Hepatocyte (in vitro differentiated cells): Measurements from ENCODE around the gene SUGCT. TPM values are rescaled to one million over a fixed set of nuclear protein-coding genes. Genes with fewer than 3 reads are reported as not detected.

ENCODE experiments used
- DNase-seq: peaks from one replicate; pipeline ENCODE4 v3.0.0-alpha.2; 2016; ENCODE audit warnings: low spot score
- H2AFZ ChIP-seq: fragments of 200-600 bp; sonication (generic); 2 replicates; pipeline ENCODE4 v1.6.0; 2016; ENCODE audit warnings: antibody characterized with exemption, mild to moderate bottlenecking
- H3K27ac ChIP-seq: fragments of 200-600 bp; sonication (generic); 2 replicates; pipeline ENCODE4 v1.5.1; 2016; ENCODE audit warnings: mild to moderate bottlenecking
- H3K27me3 ChIP-seq: fragments of 200-600 bp; sonication (generic); 2 replicates; pipeline ENCODE4 v1.6.1; 2016
- H3K36me3 ChIP-seq: fragments of 200-600 bp; sonication (generic); replicated peaks from 2 replicates; pipeline ENCODE4 v1.5.1; 2016; ENCODE audit warnings: low read depth; ENCODE audit not compliant: insufficient read depth
- H3K4me1 ChIP-seq: fragments of 200-600 bp; sonication (generic); 2 replicates; pipeline ENCODE4 v1.5.1; 2016; ENCODE audit warnings: mild to moderate bottlenecking, moderate library complexity; ENCODE audit not compliant: insufficient read depth
- H3K4me2 ChIP-seq: fragments of 200-600 bp; sonication (generic); 2 replicates; pipeline ENCODE4 v1.6.0; 2016
- H3K4me3 ChIP-seq: fragments of 200-600 bp; sonication (generic); 2 replicates; pipeline ENCODE4 v1.5.1; 2016; ENCODE audit warnings: mild to moderate bottlenecking
- H3K79me2 ChIP-seq: fragments of 200-600 bp; sonication (generic); 2 replicates; pipeline ENCODE4 v1.6.0; 2017; ENCODE audit warnings: mild to moderate bottlenecking
- H3K9me2 ChIP-seq: fragments of 200-600 bp; sonication (generic); replicated peaks from 2 replicates; pipeline ENCODE4 v1.6.0; 2017; ENCODE audit warnings: mild to moderate bottlenecking; ENCODE audit not compliant: insufficient read depth
- H3K9me3 ChIP-seq: fragments of 200-600 bp; sonication (generic); 2 replicates; pipeline ENCODE4 v1.5.1; 2016; ENCODE audit warnings: low read depth, mild to moderate bottlenecking
- H4K20me1 ChIP-seq: fragments of 200-600 bp; sonication (generic); 2 replicates; pipeline ENCODE4 v1.6.0; 2016; ENCODE audit warnings: mild to moderate bottlenecking; ENCODE audit not compliant: insufficient read depth, poor library complexity, severe bottlenecking
- CTCF ChIP-seq: fragments of 200-600 bp; sonication (generic); IDR thresholded peaks from 2 replicates; pipeline ENCODE4 v1.5.1; 2016; ENCODE audit warnings: antibody characterized with exemption, mild to moderate bottlenecking; ENCODE audit not compliant: poor library complexity
- EZH2 ChIP-seq: fragments of 200-600 bp; sonication (generic); IDR thresholded peaks from 2 replicates; pipeline ENCODE4 v1.6.1; 2016; ENCODE audit warnings: antibody characterized with exemption, mild to moderate bottlenecking, borderline replicate concordance
- EZH2phosphoT487 ChIP-seq: fragments of 200-600 bp; sonication (generic); IDR thresholded peaks from one replicate; pipeline ENCODE4 v1.6.1; 2018; ENCODE audit warnings: antibody characterized with exemption, mild to moderate bottlenecking, low read depth, moderate library complexity; ENCODE audit not compliant: unreplicated experiment, severe bottlenecking
- WGBS: methylation state at CpG from one replicate; pipeline ENCODE4 v1.1.6; 2016; ENCODE audit warnings: low lambda C conversion rate; ENCODE audit errors: missing lambda C conversion rate; 5-methylcytosine and 5-hydroxymethylcytosine counted together
- polyA plus RNA-seq: library from polyadenylated mRNA; unstranded; fragments of >200 nt; fragmentation: Nextera tagmentation; extraction: Ambion mirVana; gene quantifications from 2 replicates; pipeline ENCODE4 v1.2.1, GENCODE V29; 2016
- total RNA-seq: library from RNA; depleted of rRNA; stranded (reverse); fragments of >200 nt; gene quantifications from 2 replicates; pipeline ENCODE4 v1.2.3, GENCODE V29; 2014

The SUGCT gene
- total and polyA plus RNA-seq, 2 experiments from 2014 or later, result 5.1 to 12.0 TPM

DNA sequence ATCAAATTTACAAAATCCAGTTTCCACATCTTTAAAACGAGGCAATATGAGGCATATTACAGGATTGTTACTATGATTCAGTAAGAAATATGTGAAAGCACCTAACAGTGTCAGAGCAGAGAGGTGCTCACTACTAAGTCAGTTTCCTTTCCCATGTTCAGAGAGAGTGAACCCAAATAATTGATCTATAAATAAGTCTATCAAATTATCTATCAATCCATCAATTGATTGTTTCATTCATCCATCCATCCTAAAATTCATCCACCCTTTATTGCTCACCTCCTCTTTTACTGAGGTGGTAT is 340.8 kb downstream of the SUGCT start:
- H4K20me1 ChIP-seq, result no peaks in the 10 kb centered on the region
- no peak overlapping the region for H3K4me3 ChIP-seq
- no peak for TF ChIP-seq EZH2phosphoT487
- TF ChIP-seq CTCF, result no peak
- TF ChIP-seq EZH2, result no peak
- no peaks in the 10 kb centered on the region for H3K4me1 ChIP-seq
- no peak overlapping the region for H3K27ac ChIP-seq
- WGBS, result 81% methylated on average over 1 of the region's 1 CpG
- no peaks in the 10 kb centered on the region for H3K79me2 ChIP-seq
- DNase-seq, result no peak
- H3K36me3 ChIP-seq, result no peaks in the 10 kb centered on the region
- H3K9me2 ChIP-seq, result no peaks in the 10 kb centered on the region
- H3K4me2 ChIP-seq, result no peak overlapping the region
- no peak overlapping the region for H2AFZ ChIP-seq
- no peaks in the 10 kb centered on the region for H3K9me3 ChIP-seq
- H3K27me3 ChIP-seq, result no peaks in the 10 kb centered on the region

DNA sequence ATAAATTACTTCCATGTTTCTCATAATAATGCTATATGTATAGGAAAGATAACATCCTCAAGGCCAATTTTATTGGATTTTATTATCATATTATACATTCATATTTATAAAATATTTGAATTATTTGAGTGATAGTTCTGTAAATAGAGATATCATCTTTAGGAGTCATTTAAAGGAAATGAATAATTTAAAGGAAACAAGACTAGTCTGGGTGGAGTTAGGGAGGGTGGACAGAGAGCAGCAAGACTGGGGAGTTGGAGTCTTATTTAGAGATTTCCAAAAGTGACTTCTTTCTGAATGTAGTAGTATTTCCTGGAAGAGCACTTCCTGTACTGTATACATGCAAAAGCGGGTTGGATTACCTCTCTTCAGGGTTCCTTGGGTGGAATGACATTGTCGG is 342.3 kb downstream of the SUGCT start:
- TF ChIP-seq EZH2 (no peak), CTCF (no peak), EZH2phosphoT487 (no peak)
- Histone ChIP-seq H3K4me3 (no peak overlapping the region), H3K27ac (no peak overlapping the region), H3K36me3 (no peaks in the 10 kb centered on the region), H3K4me2 (no peak overlapping the region), H3K9me2 (no peaks in the 10 kb centered on the region), H3K79me2 (no peaks in the 10 kb centered on the region), H3K4me1 (no peaks in the 10 kb centered on the region), H2AFZ (no peak overlapping the region), H3K27me3 (no peaks in the 10 kb centered on the region), H3K9me3 (no peaks in the 10 kb centered on the region), H4K20me1 (no peaks in the 10 kb centered on the region)
- no peak for DNase-seq
- WGBS, result 96% methylated on average over 2 of the region's 2 CpGs

GRCh38 chr7:40482845-40483244 is 348.0 kb downstream of the SUGCT start:
- Histone ChIP-seq H3K9me2 (no peaks in the 10 kb centered on the region), H3K4me1 (no peaks in the 10 kb centered on the region), H3K27me3 (no peaks in the 10 kb centered on the region), H2AFZ (no peak overlapping the region), H4K20me1 (no peaks in the 10 kb centered on the region), H3K79me2 (no peaks in the 10 kb centered on the region), H3K27ac (no peak overlapping the region), H3K9me3 (no peaks in the 10 kb centered on the region), H3K4me2 (no peak overlapping the region), H3K4me3 (no peak overlapping the region), H3K36me3 (no peaks in the 10 kb centered on the region)
- DNase-seq, result no peak
- TF ChIP-seq CTCF (no peak), EZH2phosphoT487 (no peak), EZH2 (no peak)
- WGBS, result 53% methylated on average over 3 of the region's 3 CpGs

DNA sequence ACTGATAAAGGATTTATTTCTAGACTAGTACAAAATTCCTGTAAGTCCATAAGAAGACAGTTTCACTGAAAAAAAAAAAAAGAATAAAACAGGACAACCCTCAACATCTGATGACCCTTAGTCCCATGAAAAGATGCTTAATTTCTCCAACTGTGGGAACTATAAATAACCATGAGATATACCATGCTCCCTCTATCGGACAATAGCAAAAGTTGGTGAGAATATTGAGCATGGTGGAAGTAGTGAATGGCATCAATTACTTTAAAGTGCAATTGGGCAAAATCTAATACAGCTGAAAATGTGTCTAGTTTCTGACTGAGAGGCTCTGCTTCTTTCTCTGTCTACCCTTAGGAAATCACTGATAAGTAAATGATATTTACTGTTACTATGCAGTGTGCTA is 348.8 kb downstream of the SUGCT start:
- H4K20me1 ChIP-seq, result no peaks in the 10 kb centered on the region
- H3K79me2 ChIP-seq, result no peaks in the 10 kb centered on the region
- H3K9me2 ChIP-seq, result no peaks in the 10 kb centered on the region
- no peaks in the 10 kb centered on the region for H3K9me3 ChIP-seq
- WGBS, result 66% methylated on average over 1 of the region's 1 CpG
- no peak overlapping the region for H2AFZ ChIP-seq
- no peaks in the 10 kb centered on the region for H3K4me1 ChIP-seq
- DNase-seq, result no peak
- TF ChIP-seq CTCF (no peak), EZH2phosphoT487 (no peak), EZH2 (no peak)
- no peak overlapping the region for H3K4me3 ChIP-seq
- H3K4me2 ChIP-seq, result no peak overlapping the region
- H3K36me3 ChIP-seq, result no peaks in the 10 kb centered on the region
- no peaks in the 10 kb centered on the region for H3K27me3 ChIP-seq
- H3K27ac ChIP-seq, result no peak overlapping the region
